GM21786 (cell line): Measurements from ENCODE around the gene FAM47E.
"Not testable (repeated sequence)": the region's sequence is repeated elsewhere in the genome, so short reads cannot be mapped to it uniquely, and the experiment has no call there.

Experiments used
- ATAC-seq: cut with Tn5 transposase; IDR thresholded peaks from one replicate; pipeline ENCODE4 v1.9.1; 2021; ENCODE audit not compliant: unreplicated experiment

FAM47E gene

DNA sequence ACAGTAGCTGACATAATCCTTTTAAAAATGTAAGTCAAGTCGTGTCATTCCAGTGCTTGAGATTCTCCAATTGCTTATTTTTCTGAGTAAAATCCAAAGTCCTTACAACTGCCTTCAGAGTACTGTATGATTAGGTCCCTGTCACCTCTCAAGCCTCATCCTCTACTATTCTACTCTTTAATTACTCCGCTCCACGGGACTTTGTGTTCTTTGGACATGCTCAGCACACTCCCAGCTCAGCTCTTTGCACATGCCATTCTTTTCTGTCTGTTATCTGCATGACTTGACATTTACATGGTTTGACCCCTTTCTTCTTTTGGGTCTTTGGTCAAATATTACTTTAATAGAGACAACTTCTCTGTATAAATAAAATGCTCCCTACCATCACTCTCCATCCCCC, 15.1 kb downstream of the FAM47E start:
- ATAC-seq, result no peak

DNA sequence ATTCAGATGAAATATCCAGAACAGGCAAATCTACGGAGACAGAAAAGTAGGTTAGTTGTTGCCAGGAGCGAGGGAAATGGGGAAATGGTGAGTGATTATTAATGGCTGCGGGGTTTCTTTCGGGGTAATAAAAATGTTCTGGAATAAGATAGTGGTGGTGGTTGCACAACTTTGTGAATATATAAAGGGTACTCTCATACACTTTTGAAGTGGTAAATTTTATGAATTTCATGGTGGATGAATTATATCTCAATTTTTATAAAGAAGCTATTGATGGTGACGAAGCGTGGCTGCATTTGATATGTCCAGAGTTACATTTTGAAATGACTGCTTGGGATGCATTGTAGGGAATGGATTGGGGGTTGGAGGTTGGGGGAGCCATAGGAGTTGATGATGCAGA, 16.3 kb downstream of the FAM47E start:
- no peak for ATAC-seq

DNA sequence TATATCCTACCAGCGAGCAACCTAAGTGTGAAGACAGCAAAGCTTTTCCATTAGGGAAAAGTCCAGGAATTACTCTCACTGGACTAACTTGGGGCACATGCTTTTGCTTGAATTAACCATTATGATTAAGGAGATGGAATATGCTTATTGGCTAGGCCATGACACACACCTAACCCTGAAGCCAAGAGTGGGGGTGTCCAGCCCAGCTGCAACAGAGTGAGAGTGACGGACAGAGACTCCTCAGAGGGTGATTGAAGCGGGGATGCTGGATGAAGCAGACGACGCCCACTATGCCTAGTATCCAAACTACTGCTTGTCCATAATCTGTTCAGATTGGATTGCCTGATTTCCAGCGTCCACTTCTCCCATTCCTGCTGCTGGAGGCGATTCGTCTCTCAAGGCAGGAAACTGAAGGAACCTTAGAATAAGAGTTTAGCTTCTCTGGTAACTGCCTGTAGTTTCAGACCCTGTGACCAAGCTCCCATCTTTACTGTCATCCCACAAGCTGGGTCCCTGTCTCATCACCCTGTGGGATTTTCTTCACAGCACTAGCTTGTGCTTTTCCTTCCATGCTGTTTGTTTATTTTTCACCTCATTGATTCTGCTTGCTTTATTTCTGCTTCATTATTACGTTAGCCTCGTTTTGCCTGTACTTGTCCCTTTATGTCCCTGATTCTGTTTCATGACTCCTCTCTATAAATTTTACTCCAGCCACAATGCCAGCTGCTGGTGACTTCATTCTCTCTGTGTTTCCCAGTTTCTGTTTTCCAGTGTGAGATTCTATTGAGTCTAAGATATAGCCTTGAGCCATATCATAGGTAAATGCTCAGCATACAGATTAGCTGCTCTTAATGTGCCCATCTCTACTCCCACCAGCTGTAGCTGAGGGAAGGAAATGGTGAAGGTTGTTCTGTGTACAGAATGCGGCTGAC, 19.0 kb downstream of the FAM47E start:
- ATAC-seq, result no peak

DNA sequence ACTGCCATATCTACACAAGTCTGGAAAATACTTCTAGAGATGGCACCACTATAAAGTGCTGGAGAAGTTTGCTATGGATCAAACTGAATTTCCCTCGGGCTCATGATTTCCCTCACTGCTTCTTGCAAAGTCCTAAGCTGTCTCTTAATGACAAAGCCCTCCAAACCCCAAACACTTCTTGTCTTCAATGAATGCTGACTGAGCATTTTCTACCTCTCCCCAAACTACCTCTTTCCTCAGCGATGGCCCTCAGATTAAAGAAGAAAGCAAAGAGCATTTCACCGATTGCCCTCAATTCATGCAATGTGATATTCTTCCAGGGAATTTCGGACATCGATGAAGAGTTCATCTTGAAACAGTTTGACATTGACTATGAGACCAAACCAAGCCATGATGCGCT, 19.7 kb downstream of the FAM47E start:
- ATAC-seq, result no peak

DNA sequence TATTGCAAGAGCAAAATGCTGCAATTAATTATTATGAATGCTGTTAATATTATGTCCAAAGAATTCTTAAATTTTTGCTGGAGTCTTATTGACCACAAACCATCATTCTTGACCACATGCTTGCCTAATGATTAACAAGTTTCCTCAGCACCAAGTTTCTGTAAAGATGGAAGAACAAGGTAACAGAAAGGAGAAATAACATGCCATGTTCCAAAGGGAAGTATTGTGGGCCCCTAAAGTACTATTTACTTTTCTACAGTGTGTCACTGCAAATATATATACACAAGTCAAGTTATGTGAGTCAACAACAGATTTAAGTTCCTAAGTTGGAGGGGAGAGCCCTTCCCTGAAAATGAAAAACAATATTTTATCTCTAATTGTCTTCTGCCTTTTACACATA, 20.6 kb downstream of the FAM47E start:
- ATAC-seq, result no peak

DNA sequence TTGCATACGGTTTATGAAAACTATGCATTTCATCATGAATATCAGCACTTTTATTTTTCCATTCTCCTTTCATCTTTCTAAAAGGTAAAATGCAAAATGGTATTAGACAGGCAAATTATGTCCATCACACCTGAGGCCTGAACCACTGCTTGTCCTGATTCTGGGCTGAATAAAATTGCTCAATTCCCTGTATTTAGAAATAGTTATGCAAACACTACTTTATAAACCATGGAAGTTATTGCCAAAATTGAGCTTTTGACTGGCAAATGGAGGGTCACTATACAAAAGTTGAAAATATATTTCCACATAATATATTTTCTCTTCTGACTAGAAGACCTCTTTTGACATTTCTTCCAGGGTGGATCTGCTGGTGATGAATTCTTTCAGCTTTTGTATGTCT, 21.1 kb downstream of the FAM47E start:
- no peak for ATAC-seq

DNA sequence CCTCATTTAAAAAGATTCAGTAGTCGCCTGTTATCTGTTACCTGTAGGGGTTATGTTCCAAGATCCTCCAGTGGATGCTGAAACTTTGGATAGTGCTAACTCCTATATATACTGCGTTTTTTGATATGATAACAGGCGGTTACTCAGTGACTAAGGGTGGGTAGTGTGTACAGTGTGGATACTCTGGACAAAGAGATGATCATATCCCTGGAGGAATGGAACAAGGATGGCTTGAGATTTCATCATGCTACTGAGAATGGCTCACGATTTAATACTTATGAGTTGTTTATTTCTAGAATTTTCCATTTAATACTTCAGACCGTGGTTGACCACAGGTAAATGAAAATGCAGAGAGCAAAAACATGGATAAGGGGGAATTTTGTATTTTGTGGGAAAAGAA, 21.5 kb downstream of the FAM47E start:
- ATAC-seq, result no peak

DNA sequence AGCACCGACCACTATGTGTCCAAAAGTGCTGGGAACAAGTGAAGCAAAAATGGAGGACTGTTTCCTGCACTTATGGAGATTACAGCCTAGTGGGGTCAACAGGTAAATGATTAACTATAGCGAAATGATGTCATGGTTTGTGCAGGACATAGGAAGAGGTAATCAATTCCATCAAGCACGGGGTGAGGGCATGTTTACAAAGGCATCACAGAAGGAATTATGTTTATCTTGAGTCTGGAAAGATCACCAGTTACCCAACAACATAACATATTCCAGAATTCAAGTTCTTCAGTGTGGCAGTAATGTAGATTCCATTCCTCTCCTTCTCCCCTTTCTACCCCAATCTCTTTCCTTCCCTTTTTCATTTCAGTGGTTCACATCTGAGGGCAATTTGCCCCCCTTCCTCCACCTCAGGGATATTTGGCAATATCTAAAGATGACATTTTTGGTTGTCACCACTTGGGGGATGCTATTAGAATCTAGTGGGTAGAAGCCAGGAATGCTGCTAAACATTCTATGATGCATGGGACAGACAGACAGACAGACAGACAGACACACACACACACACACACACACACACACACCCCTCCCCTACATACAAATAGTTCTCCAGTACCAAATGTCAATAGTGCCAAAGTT, 24.1 kb downstream of the FAM47E start:
- no peak for ATAC-seq

DNA sequence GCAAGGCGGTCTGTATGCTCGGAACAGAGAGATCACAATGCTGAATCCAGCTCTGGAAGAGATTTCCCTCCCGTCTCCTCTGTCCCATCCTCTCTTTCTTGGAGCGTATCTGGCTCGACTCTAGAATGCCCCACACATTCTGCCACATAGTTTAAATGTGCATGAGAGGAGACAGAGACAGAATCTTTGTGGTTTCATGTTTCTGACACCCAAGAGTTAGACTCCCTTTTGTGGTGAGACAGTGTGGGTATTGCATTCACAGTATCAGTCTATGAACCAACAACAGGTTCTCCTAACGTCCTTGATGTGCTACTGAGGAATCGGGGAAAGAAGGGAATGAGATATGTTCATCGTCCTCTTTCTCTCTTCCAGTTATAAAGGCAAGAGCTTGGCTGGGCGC, 25.3 kb downstream of the FAM47E start:
- no peak for ATAC-seq

DNA sequence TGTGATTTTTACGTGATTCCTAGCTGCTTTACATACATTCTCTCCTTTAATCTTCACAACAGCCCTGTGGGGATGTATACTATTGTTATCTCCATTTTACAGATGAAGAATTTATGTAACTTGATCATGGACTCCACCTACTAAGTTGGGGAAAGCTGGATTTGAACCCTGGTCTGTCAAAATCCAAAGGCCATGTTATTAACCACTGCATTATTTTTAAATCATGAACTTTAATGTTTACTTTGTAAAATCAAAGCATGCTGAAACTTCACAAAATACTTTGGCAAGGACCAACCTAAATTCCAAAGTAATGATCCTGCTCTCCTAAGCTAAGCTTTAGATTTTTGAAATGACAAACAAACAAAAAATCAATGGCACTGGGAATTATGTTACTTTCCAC, 26.1 kb downstream of the FAM47E start:
- ATAC-seq, result no peak

DNA sequence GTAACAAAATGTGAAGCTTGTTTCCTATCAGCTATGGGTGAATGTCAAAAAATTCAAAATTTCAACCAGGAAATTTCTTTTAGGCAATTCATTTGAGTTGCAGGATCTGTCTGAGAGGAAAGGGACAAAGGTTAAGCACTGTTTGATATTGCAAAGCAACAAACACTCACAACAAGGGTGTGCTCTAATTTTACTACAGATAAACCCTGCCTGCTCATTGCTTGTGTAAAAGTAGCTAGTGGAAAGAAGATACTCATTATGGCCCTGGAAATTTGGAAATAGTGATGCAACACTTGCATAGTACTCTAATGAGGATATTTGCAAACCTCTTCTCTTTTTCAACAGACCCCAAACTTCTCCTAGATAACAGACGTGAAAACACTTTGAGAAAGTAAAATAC, 27.1 kb downstream of the FAM47E start:
- ATAC-seq, result no peak

DNA sequence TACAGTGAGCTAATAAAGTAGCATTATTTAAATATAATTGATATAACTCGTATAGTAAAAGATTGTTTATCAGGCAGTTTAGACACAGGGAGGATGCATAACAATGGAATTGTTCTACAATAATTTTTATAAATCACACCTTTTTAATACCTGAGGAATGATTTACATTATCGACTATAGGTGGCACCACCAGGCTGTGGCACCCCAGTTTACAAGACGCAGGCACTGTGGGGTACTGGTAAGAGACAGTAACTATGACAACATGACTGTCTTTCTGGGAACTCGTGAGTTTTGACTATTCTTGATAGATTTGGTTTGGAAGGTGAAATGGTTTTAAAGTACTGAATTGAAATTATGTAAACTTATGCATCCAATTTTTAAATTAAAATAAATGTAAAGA, 27.9 kb downstream of the FAM47E start:
- no peak for ATAC-seq

DNA sequence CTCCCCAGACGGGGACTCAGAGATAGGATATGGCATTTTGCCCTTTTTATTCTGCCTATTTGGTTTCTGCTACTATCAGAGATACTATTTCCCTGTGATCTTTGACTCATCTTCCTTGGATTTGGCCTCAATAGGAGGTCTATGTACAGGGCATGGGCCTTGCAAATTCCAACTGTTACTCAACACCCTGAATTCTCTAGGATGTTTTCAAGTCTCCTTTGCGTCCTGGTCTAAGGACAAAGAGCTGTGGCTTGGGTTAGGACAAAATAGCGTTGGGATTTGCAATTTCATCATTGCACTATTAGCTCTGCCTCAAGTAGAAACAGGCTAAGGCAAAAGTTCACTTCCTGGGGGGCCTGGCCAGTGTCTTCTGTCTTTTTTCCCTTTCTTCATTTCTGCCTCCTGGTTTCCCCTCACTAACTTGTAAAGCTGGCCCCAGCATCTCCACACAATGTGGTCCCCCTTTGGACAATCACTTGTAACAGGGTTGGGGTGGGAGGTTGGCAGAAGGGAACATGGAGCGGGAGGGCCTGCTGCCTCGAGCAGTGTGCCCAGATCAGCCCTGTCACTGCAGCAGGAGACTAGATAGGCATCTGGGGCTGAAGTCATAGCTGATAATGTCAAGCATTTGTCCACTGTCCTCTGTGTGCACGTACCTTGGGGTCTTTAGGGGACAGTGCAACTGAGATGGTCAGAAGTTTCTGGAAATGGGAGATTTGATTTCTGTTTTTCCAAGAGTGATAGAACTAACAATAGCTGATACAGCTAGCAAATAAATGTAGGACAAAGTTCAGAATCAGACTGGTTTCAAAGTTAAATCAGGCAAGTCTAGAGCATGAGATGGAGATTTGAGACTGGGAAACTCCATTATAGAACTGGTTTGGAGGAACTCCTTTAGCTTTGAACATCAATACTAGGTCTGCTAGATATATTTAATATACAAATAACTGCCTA, 29.2 kb downstream of the FAM47E start:
- ATAC-seq, result no peak

DNA sequence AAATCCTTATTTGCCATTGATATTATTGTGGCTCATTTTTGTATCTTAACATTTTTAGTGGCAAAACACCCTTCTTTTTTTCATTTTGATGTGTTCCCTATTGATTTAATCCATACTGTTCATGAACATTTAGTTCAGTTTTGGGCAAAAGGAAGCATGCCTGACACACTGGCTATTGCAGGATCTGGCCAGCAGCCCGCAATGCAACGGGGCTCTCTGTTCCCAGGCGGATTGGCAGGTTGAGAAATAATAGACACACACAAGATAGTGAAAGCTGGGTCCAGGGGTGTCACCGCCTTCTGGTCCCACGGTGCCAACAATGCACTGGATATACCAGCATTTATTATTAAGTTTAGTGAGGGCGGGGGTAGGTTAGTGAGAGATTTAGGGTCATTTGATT, 30.1 kb downstream of the FAM47E start:
- not testable (repeated sequence) for ATAC-seq

DNA sequence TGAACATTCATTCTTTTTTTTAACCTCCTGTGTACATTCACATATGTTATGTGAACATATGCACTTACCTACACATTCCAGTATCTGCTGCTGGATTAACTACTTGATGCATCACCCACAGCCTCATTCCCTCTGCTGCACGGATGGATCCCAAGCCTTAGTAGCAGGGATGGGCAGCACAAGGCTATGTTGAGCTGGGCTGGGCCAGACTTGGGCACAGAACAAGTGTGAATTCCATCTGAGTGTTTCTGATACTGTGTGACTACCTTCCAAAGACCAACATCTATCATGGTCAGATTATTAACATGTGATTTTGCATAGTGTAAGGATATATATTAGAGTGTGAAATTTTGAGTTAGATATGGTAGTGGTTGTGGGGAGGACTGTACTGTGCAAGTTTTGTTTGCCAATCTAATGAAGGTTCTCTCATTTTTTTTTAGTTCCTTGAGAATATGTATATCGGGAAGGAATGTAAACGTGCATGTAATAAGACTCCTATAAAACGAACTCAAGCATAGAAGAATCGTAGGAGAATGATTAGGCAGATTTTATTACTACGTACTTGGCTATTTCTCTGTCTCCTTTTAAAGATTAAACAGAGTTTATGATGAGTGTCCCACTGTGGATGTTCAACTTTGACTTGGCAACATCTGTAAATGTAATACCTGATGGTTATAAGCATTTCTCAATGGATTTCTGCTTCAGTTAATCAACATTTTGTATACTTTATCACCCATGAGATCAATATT, 31.6 kb downstream of the FAM47E start:
- ATAC-seq, result no peak

DNA sequence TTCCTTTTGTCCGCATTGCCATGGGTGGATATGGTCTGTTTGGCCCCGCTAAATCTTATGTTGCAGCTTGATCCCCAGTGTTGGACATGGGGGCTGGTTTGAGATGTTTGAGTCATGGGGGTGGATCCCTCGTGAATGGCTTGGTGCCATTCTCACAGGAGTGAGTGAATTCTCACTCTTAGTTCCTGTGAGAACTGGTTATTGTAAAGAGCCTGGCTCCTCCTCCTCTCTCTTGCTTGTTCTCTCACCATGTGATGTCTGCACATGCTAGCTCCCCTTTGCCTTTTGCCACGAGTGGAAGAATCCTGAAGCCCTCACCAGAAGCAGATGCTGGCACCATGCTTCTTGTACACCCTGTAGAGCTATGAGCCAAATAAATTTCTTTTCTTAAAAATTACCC, 32.4 kb downstream of the FAM47E start:
- ATAC-seq, result no peak

DNA sequence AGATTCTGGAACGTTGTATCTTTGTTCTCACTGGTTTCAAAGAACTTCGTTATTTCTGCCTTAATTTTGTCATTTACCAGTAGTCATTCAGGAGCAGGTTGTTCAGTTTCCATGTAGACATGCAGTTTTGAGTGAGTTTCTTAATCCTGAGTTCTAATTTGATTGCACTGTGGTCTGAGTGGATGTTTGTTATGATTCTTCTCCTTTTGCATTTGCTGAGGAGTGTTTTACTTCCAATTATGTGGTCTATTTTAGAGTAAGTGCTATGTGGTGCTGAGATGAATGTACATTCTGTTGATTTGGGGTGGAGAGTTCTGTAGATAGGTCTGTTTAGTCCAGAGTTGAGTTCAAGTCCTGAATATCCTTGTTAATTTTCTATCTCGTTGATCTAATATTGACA, 36.3 kb downstream of the FAM47E start:
- not testable (repeated sequence) for ATAC-seq

DNA sequence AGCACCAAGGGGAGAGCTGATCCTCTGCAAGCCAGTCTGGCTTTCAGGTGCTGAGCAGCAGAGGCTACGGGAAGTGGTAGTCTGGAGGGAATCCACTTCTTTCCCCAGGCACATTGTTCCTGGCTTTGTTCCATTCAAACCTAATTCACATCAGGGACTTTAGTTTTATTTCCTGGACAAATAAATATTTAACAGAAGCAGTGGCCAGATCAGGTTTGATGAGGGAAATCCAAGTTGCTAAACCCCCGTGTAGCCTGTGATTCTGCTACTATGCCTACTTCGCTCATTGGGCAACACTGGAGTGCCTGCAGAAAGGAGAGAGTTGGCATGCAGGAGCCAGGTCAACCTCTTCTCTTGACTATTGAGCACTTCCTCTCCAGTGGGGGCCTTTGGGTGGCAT, 41.2 kb downstream of the FAM47E start:
- ATAC-seq, result no peak

DNA sequence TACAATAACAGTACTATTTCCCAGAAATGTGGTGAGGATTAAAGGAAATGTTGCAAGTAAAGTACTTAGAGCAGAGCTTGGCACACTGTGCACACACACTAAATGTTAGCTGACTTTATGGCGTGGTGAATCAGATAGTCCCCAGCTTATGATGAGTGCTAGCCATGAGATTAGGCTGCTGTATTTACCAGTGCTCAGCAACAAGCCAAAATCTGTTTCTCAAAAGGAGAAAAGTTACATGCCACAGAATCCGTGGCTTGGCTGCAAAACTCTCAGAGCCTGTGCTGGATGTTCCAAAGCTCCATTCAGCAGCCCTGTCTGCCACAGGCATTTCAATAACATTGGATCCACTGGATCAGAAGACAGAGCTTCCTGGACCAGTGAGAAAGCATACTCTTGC, 42.3 kb downstream of the FAM47E start:
- ATAC-seq, result no peak

DNA sequence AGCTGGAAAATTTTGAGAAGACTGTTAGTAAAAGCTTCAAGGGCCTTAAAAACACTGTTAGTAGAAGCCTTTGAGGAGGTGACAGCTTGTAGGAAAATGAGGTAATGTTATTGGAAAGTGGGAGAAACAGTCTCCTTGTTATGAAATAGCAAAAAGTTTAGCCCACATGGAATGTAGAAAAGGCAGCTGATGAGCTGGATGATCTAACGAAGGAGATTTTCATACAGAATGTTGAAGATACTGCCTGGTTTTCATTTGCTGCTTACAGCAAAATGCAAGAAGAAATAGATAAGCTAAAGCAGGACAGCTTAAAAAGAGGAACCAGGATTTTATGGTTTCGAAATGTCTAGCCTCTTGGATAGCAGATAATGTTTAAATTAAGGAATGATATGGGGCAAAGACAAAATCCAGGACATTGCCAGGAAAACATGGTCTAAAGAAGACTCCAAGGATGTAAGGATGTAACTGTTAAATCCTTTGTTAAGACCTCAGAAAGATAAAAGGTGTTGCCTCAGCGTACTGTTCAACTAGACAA, 44.8 kb downstream of the FAM47E start:
- no peak for ATAC-seq
